H9 (cell line): ENCODE measurements around the gene TCTA. TPM values are rescaled to one million over a fixed set of nuclear protein-coding genes. Genes with fewer than 3 reads are reported as not detected.
"Not testable (repeated sequence)": the region's sequence is repeated elsewhere in the genome, so short reads cannot be mapped to it uniquely, and the experiment has no call there.

Source experiments
- DNase-seq: peaks from one replicate; pipeline ENCODE4 v3.0.0-alpha.2; 2017
- H2AFZ ChIP-seq: one replicate; pipeline ENCODE4 v1.6.1; 2013; ENCODE audit warnings: mild to moderate bottlenecking, low read length, control low read depth, moderate library complexity
- H2AK5ac ChIP-seq: 2 replicates; pipeline ENCODE4 v1.6.1; 2013; ENCODE audit warnings: low read length, control low read depth, mixed read lengths; ENCODE audit not compliant: insufficient read length
- H2BK120ac ChIP-seq: one replicate; pipeline ENCODE4 v1.6.1; 2013; ENCODE audit warnings: low read depth, mild to moderate bottlenecking, low read length, control low read depth, inconsistent platforms; ENCODE audit not compliant: poor library complexity, severe bottlenecking
- H2BK12ac ChIP-seq: 2 replicates; pipeline ENCODE4 v1.6.1; 2013; ENCODE audit warnings: low read length, control low read depth, mixed read lengths, low read depth; ENCODE audit not compliant: insufficient read length
- H2BK15ac ChIP-seq: 2 replicates; pipeline ENCODE4 v1.6.1; 2013; ENCODE audit warnings: low read depth, low read length, control low read depth
- H2BK20ac ChIP-seq: one replicate; pipeline ENCODE4 v1.6.1; 2013; ENCODE audit warnings: low read depth, mild to moderate bottlenecking, low read length, control low read depth, inconsistent platforms; ENCODE audit not compliant: poor library complexity, severe bottlenecking
- H2BK5ac ChIP-seq: 2 replicates; pipeline ENCODE4 v1.6.1; 2013; ENCODE audit warnings: low read length, control low read depth, mixed read lengths; ENCODE audit not compliant: insufficient read length
- H3K14ac ChIP-seq: 2 replicates; pipeline ENCODE4 v1.6.1; 2013; ENCODE audit warnings: low read length, control low read depth; ENCODE audit not compliant: insufficient read depth
- H3K18ac ChIP-seq: 2 replicates; pipeline ENCODE4 v1.6.1; 2013; ENCODE audit warnings: low read depth, mild to moderate bottlenecking, mixed read lengths, low read length, control low read depth; ENCODE audit not compliant: insufficient read length
- H3K23ac ChIP-seq: 2 replicates; pipeline ENCODE4 v1.6.1; 2013; ENCODE audit warnings: low read length, control low read depth, mixed read lengths, low read depth; ENCODE audit not compliant: insufficient read length
- H3K23me2 ChIP-seq: 2 replicates; pipeline ENCODE4 v1.6.1; 2013; ENCODE audit warnings: low read depth, mild to moderate bottlenecking, mixed read lengths, low read length, control low read depth; ENCODE audit not compliant: insufficient read length, poor library complexity, severe bottlenecking
- H3K27ac ChIP-seq: 2 replicates; pipeline ENCODE4 v1.5.1; 2013; ENCODE audit warnings: low read length, control low read depth, mixed read lengths, low read depth; ENCODE audit not compliant: insufficient read length
- H3K27me3 ChIP-seq: 2 replicates; pipeline ENCODE4 v1.6.1; 2013; ENCODE audit warnings: low read length, control low read depth, inconsistent platforms; ENCODE audit not compliant: insufficient read depth
- H3K4ac ChIP-seq: 2 replicates; pipeline ENCODE4 v1.6.1; 2013; ENCODE audit warnings: low read depth, mild to moderate bottlenecking, control low read depth, inconsistent platforms, low read length, moderate library complexity
- H3K4me1 ChIP-seq: 2 replicates; pipeline ENCODE4 v1.6.1; 2013; ENCODE audit warnings: low read length, control low read depth, inconsistent platforms; ENCODE audit not compliant: insufficient read depth
- H3K4me2 ChIP-seq: 2 replicates; pipeline ENCODE4 v1.6.1; 2013; ENCODE audit warnings: low read length, control low read depth, mixed read lengths; ENCODE audit not compliant: insufficient read length, insufficient read depth
- H3K56ac ChIP-seq: 2 replicates; pipeline ENCODE4 v1.6.1; 2013; ENCODE audit warnings: low read depth, mild to moderate bottlenecking, mixed read lengths, low read length, control low read depth; ENCODE audit not compliant: insufficient read length
- H3K79me1 ChIP-seq: 2 replicates; pipeline ENCODE4 v1.6.1; 2013; ENCODE audit warnings: low read depth, mild to moderate bottlenecking, moderate library complexity, low read length, control low read depth, inconsistent platforms; ENCODE audit not compliant: insufficient read depth, poor library complexity, severe bottlenecking
- H3K79me2 ChIP-seq: 2 replicates; pipeline ENCODE4 v1.6.1; 2013; ENCODE audit warnings: low read length, control low read depth, inconsistent platforms; ENCODE audit not compliant: insufficient read depth
- H3K9ac ChIP-seq: 2 replicates; pipeline ENCODE4 v1.6.1; 2013; ENCODE audit warnings: low read length, control low read depth, mixed read lengths; ENCODE audit not compliant: insufficient read length; ENCODE audit errors: extremely low read depth
- H3K9me3 ChIP-seq: one replicate; pipeline ENCODE4 v1.6.1; 2013; ENCODE audit warnings: low read depth, low read length, inconsistent platforms; ENCODE audit not compliant: control insufficient read depth
- H3T11ph ChIP-seq: one replicate; pipeline ENCODE4 v1.6.1; 2013; ENCODE audit warnings: mild to moderate bottlenecking, low read length, control low read depth, inconsistent platforms
- H4K20me1 ChIP-seq: one replicate; pipeline ENCODE4 v1.6.1; 2013; ENCODE audit not compliant: control insufficient read depth, insufficient read length, insufficient read depth
- H4K5ac ChIP-seq: 2 replicates; pipeline ENCODE4 v1.6.1; 2013; ENCODE audit warnings: low read depth, mild to moderate bottlenecking, mixed read lengths, low read length, control low read depth; ENCODE audit not compliant: insufficient read length
- H4K8ac ChIP-seq: replicated peaks from 2 replicates; pipeline ENCODE4 v1.6.1; 2013; ENCODE audit warnings: low read length, control low read depth, mixed read lengths, low read depth; ENCODE audit not compliant: insufficient read length
- H4K91ac ChIP-seq: 2 replicates; pipeline ENCODE4 v1.6.1; 2013; ENCODE audit warnings: low read depth, mild to moderate bottlenecking, moderate library complexity, mixed read lengths, low read length, control low read depth; ENCODE audit not compliant: insufficient read length
- H3K27ac Mint-ChIP-seq, 3 experiments: 2 replicates in 2 of 3; 3 replicates in 1 of 3; pipeline ENCODE4 v1.8.0; 2020 to 2021; ENCODE audit warnings: mixed read lengths in 3 of 3, mild to moderate bottlenecking in 1 of 3, moderate library complexity in 1 of 3
- H3K27me3 Mint-ChIP-seq: 2 replicates; pipeline ENCODE4 v1.8.0; 2021; ENCODE audit warnings: low read depth, mild to moderate bottlenecking, moderate library complexity, mixed read lengths
- H3K36me3 Mint-ChIP-seq, 3 experiments: 2 replicates in 2 of 3; 3 replicates in 1 of 3; pipeline ENCODE4 v1.8.0; 2020 to 2021; ENCODE audit warnings: low read depth in 3 of 3, mixed read lengths in 3 of 3; ENCODE audit not compliant: insufficient read depth in 1 of 3
- H3K4me1 Mint-ChIP-seq, 2 experiments: 2 replicates each; pipeline ENCODE4 v1.8.0; 2020; ENCODE audit warnings: mixed read lengths in 2 of 2
- H3K4me3 Mint-ChIP-seq, 2 experiments: 2 replicates in 1 of 2; 3 replicates in 1 of 2; pipeline ENCODE4 v1.8.0; 2020 to 2021; ENCODE audit warnings: mild to moderate bottlenecking in 2 of 2, mixed read lengths in 2 of 2, moderate library complexity in 1 of 2
- H3K9me3 Mint-ChIP-seq, 2 experiments: 2 replicates in 1 of 2; 3 replicates in 1 of 2; pipeline ENCODE4 v1.8.0; 2020; ENCODE audit warnings: mild to moderate bottlenecking in 2 of 2, mixed read lengths in 2 of 2, moderate library complexity in 1 of 2
- WGBS: extraction: QIAGEN DNeasy Blood & Tissue Kit; methylation state at CpG from one replicate; pipeline ENCODE4 v1.1.7; 2013; ENCODE audit warnings: missing lambda C conversion rate, low lambda C conversion rate, mixed read lengths; ENCODE audit not compliant: insufficient read length; ENCODE audit errors: extremely low coverage; 5-methylcytosine and 5-hydroxymethylcytosine counted together
- total RNA-seq: library from RNA; stranded (reverse); gene quantifications from 2 replicates; pipeline ENCODE4 v1.2.1, GENCODE V29; 2021
- TF ChIP-seq, protein P1 (sequence below): fragments of 200-600 bp; sonication (generic); conservative IDR thresholded peaks from 3 replicates; pipeline ENCODE4 v1.8.0; 2021; ENCODE audit warnings: antibody characterized with exemption, mild to moderate bottlenecking

The TCTA gene
- total RNA-seq, 1 experiment from 2014 or later, result 11.2 TPM

DNA sequence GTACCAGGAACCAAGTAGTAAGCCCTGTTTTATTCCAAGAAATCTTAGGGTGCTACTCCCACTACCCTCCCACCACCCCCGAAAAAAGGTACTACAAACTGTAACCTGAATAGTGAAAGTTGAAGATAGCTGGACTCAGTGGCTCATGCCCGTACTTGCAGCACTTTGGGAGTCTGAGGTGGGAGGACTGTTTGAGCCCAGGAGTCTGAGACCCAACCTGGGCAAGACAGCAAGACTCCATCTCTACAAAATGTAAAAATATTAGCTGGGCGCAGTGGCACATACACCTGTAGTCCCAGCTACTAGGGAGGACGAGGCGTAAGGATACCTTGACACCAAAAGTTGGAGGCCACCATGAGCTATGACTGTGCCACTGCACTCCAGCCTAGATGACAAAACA is 8.3 kb upstream of the TCTA start:
- Histone ChIP-seq H4K20me1 (no peaks in the 10 kb centered on the region), H3K27ac (no peak overlapping the region)

DNA sequence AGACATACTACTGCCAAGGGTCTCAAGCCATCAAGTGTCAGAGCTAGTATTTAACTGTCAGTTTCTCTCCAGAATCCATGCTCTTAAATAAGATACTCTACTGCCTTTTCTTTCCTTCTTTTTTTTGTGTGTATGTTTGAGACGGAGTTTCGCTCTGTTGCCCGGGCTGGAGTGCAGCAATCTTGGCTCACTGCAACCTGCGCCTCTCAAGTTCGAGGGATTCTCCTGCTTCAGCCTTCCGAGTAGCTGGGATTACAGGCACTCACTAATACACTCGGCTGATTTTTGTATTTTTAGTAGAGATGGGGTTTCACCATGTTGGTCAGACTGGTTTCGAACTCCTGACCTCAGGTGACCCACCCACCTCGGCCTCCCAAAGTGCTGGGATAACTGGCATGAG is 6.7 kb upstream of the TCTA start:
- not testable (repeated sequence) for H3K9me3 ChIP-seq, H2BK15ac ChIP-seq, H3K4me1 ChIP-seq, H3K4ac ChIP-seq, H3K27me3 Mint-ChIP-seq, H2BK5ac ChIP-seq, H4K5ac ChIP-seq, H3K23me2 ChIP-seq, H3K9ac ChIP-seq, H3K9me3 Mint-ChIP-seq, H3K14ac ChIP-seq, H3K4me3 Mint-ChIP-seq, H3K27ac ChIP-seq, H3K18ac ChIP-seq, H3T11ph ChIP-seq, H4K8ac ChIP-seq, H2AFZ ChIP-seq, H2BK120ac ChIP-seq, H2AK5ac ChIP-seq, H4K20me1 ChIP-seq, H3K27me3 ChIP-seq, H3K56ac ChIP-seq, H2BK20ac ChIP-seq, H3K23ac ChIP-seq, H3K4me2 ChIP-seq, H2BK12ac ChIP-seq, DNase-seq, H4K91ac ChIP-seq
- Histone ChIP-seq H3K79me1 (peaks cover 14% of the 10 kb centered on the region), H3K79me2 (peaks cover 74% of the 10 kb centered on the region)
- Mint-ChIP-seq H3K4me1 (peaks cover 27 to 30% of the 10 kb centered on the region in 2 experiments), H3K36me3 (peaks cover 5 to 25% (median 20%) of the 10 kb centered on the region in 3 experiments; a peak in 6 of 7 replicates), H3K27ac (peak overlapping the region in 1 of 3 experiments; percentile 42; a peak in 3 of 7 replicates)
- WGBS, result no CpG with 5 or more reads among the region's 9 CpGs

More for the DNA sequence above, 8.3 kb upstream of the TCTA start:
- no peak overlapping the region for H3K9ac ChIP-seq
- H2BK12ac ChIP-seq, result no peak overlapping the region
- H3K79me2 ChIP-seq, result peaks cover 61% of the 10 kb centered on the region
- H2AK5ac ChIP-seq, result no peak overlapping the region
- H4K91ac ChIP-seq, result no peak overlapping the region
- no peak for DNase-seq
- H4K8ac ChIP-seq, result no peak overlapping the region
- H3K18ac ChIP-seq, result no peak overlapping the region
- H2BK5ac ChIP-seq, result no peak overlapping the region
- no peak overlapping the region for H2BK15ac ChIP-seq
- H2BK20ac ChIP-seq, result no peak overlapping the region
- H3K4me2 ChIP-seq, result no peak overlapping the region
- peaks cover 14% of the 10 kb centered on the region for H3K79me1 ChIP-seq
- no peaks in the 10 kb centered on the region for H3K27me3 Mint-ChIP-seq
- no peak overlapping the region for H3T11ph ChIP-seq
- no peak overlapping the region for H4K5ac ChIP-seq
- peaks cover 20 to 22% of the 10 kb centered on the region in 2 experiments for H3K4me1 Mint-ChIP-seq
- H3K9me3 ChIP-seq, result no peaks in the 10 kb centered on the region
- no peak overlapping the region for H3K14ac ChIP-seq
- H3K4me1 ChIP-seq, result peaks cover 3% of the 10 kb centered on the region; the same call in 1 of the 2 replicates
- no peak overlapping the region for H3K56ac ChIP-seq
- H3K27ac Mint-ChIP-seq, result no peak overlapping the region
- H3K23ac ChIP-seq, result no peak overlapping the region
- no CpG with 5 or more reads among the region's 5 CpGs for WGBS
- no peak overlapping the region for H3K4me3 Mint-ChIP-seq
- no peaks in the 10 kb centered on the region for H3K9me3 Mint-ChIP-seq
- no peak overlapping the region for H3K4ac ChIP-seq
- no peaks in the 10 kb centered on the region for H3K27me3 ChIP-seq
- H2BK120ac ChIP-seq, result no peak overlapping the region
- TF ChIP-seq, protein P1, sequence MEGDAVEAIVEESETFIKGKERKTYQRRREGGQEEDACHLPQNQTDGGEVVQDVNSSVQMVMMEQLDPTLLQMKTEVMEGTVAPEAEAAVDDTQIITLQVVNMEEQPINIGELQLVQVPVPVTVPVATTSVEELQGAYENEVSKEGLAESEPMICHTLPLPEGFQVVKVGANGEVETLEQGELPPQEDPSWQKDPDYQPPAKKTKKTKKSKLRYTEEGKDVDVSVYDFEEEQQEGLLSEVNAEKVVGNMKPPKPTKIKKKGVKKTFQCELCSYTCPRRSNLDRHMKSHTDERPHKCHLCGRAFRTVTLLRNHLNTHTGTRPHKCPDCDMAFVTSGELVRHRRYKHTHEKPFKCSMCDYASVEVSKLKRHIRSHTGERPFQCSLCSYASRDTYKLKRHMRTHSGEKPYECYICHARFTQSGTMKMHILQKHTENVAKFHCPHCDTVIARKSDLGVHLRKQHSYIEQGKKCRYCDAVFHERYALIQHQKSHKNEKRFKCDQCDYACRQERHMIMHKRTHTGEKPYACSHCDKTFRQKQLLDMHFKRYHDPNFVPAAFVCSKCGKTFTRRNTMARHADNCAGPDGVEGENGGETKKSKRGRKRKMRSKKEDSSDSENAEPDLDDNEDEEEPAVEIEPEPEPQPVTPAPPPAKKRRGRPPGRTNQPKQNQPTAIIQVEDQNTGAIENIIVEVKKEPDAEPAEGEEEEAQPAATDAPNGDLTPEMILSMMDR, result no peak
- H3K36me3 Mint-ChIP-seq, result peaks cover 10 to 29% (median 26%) of the 10 kb centered on the region in 3 experiments; a peak in 6 of 7 replicates
- no peak overlapping the region for H2AFZ ChIP-seq
- no peaks in the 10 kb centered on the region for H3K23me2 ChIP-seq
